ENCODE data around the gene CUL1.

GRCh38 chr7:148696787-148697186, 1.9 kb upstream of the CUL1 start:
- TF ChIP-seq CTCF (IDR thresholded peaks at IDR 0.05; ENCODE audit: low read depth, low read length, poor library complexity, severe bottlenecking): no peak
- TF ChIP-seq EZH2phosphoT487 (IDR thresholded peaks at IDR 0.05; ENCODE audit: borderline replicate concordance, low read length): no peak
